CD4-positive, alpha-beta memory T cell (primary cell): ENCODE data around the gene CCNC. TPM values are rescaled to one million over a fixed set of nuclear protein-coding genes. Genes with fewer than 3 reads are reported as not detected.
A peak's percentile ranks its signal among the peaks of the same experiment; 100 is the strongest.

ENCODE experiments used
- CTCF ChIA-PET: fragments of 350-600 bp; sonication (Branson Sonifier 250); formaldehyde crosslinking; loops from one replicate; lab custom pipeline; 2021; ENCODE audit warnings: inconsistent platforms; ENCODE audit not compliant: partially characterized antibody; lab: Charles Lee
- POLR2A ChIA-PET: fragments of 350-600 bp; sonication (Branson Sonifier 250); formaldehyde crosslinking; loops from one replicate; lab custom pipeline; 2021; ENCODE audit not compliant: partially characterized antibody; lab: Charles Lee
- DNase-seq, 5 donors: peaks; one replicate each; pipeline versions ENCODE4 v3.0.0 to v3.0.0-alpha.2; 2020 to 2022; ENCODE audit warnings: mixed read lengths in 1 of 5
- H3K27ac ChIP-seq: one replicate; pipeline ENCODE4 v1.7.0; 2013; ENCODE audit warnings: low read depth, low read length
- H3K27me3 ChIP-seq: 2 replicates; pipeline ENCODE4 v1.7.0; 2013; ENCODE audit warnings: mild to moderate bottlenecking, low read length, moderate library complexity; ENCODE audit not compliant: insufficient read depth
- H3K36me3 ChIP-seq: 2 replicates; pipeline ENCODE4 v1.7.0; 2013; ENCODE audit warnings: mild to moderate bottlenecking, low read length, moderate library complexity; ENCODE audit not compliant: insufficient read depth
- H3K4me1 ChIP-seq: 2 replicates; pipeline ENCODE4 v1.7.0; 2013; ENCODE audit warnings: mild to moderate bottlenecking, low read length, moderate library complexity; ENCODE audit not compliant: insufficient read depth
- H3K4me3 ChIP-seq, 2 donors: one replicate each; pipeline ENCODE4 v1.7.0; 2013; ENCODE audit warnings: low read length in 2 of 2, mild to moderate bottlenecking in 1 of 2
- H3K9me3 ChIP-seq, 2 donors: one replicate each; pipeline ENCODE4 v1.7.0; 2013; ENCODE audit warnings: low read length in 2 of 2, control low read depth in 1 of 2; ENCODE audit not compliant: control insufficient read depth in 1 of 2
- H3K27ac Mint-ChIP-seq, 7 donors: one replicate each; pipeline ENCODE4 v1.8.0; 2020 to 2021; ENCODE audit warnings: mixed read lengths in 7 of 7, mild to moderate bottlenecking in 6 of 7, inconsistent platforms in 3 of 7, moderate library complexity in 3 of 7
- H3K27me3 Mint-ChIP-seq, 2 donors: one replicate each; pipeline ENCODE4 v1.8.0; 2020 to 2021; ENCODE audit warnings: mixed read lengths in 2 of 2
- H3K36me3 Mint-ChIP-seq, 2 donors: one replicate each; pipeline ENCODE4 v1.8.0; 2020 to 2021; ENCODE audit warnings: mixed read lengths in 2 of 2, inconsistent platforms in 1 of 2, mild to moderate bottlenecking in 1 of 2
- H3K4me1 Mint-ChIP-seq, 4 donors: one replicate each; pipeline ENCODE4 v1.8.0; 2020 to 2021; ENCODE audit warnings: mixed read lengths in 4 of 4, mild to moderate bottlenecking in 1 of 4
- H3K4me3 Mint-ChIP-seq, 8 donors: one replicate each; pipeline ENCODE4 v1.8.0; 2020 to 2021; ENCODE audit warnings: mixed read lengths in 8 of 8, mild to moderate bottlenecking in 7 of 8, moderate library complexity in 6 of 8, inconsistent platforms in 3 of 8
- H3K9me3 Mint-ChIP-seq, 8 donors: one replicate each; pipeline ENCODE4 v1.8.0; 2020 to 2021; ENCODE audit warnings: mixed read lengths in 8 of 8, mild to moderate bottlenecking in 5 of 8, inconsistent platforms in 3 of 8, moderate library complexity in 1 of 8
- intact Hi-C: fragments of 100-400 bp; cut with micrococcal nuclease; formaldehyde crosslinking; loops from one replicate; pipeline ENCODE4 v1.15.1; 2023
- polyA plus RNA-seq, 2 donors: library from polyadenylated mRNA; unstranded; fragments of 300-500 nt; fragmentation: Illumina TruSeq; gene quantifications; one replicate each; pipeline ENCODE4 v1.2.3, GENCODE V29; 2021
- total RNA-seq, 2 experiments: library from RNA; stranded (reverse); gene quantifications; one replicate each; pipeline ENCODE4 v1.2.3, GENCODE V29; 2021

Gene CCNC
- total and polyA plus RNA-seq, 4 experiments from 2014 or later, result 41.3 to 76.6 (median 44.5) TPM

- DNase-seq, result no peak
- H3K4me3 ChIP-seq, result no peak overlapping the region
- Mint-ChIP-seq H3K27ac (no peak overlapping the region), H3K4me1 (peaks cover 3 to 16% (median 8%) of the 10 kb centered on the region in 4 donors), H3K9me3 (peaks cover 0 to 4% (median 0%) of the 10 kb centered on the region in 8 donors), H3K36me3 (peaks cover 39 to 62% of the 10 kb centered on the region in 2 donors), H3K27me3 (no peaks in the 10 kb centered on the region), H3K4me3 (no peak overlapping the region)
- H3K36me3 ChIP-seq, result peaks cover 20% of the 10 kb centered on the region
- no peaks in the 10 kb centered on the region for H3K9me3 ChIP-seq
- ChIA-PET POLR2A (no interaction called here), CTCF (no interaction called here)
- intact Hi-C loops, result no loop called here
- no peaks in the 10 kb centered on the region for H3K4me1 ChIP-seq
- H3K27ac ChIP-seq, result no peak overlapping the region
- no peaks in the 10 kb centered on the region for H3K27me3 ChIP-seq
These were observed 18.3 kb downstream of the CCNC start for GRCh38 chr6:99550046-99550748.

GRCh38 chr6:99548706-99549105 is 19.8 kb downstream of the CCNC start:
- no peaks in the 10 kb centered on the region for H3K9me3 ChIP-seq
- H3K9me3 Mint-ChIP-seq, result no peaks in the 10 kb centered on the region
- peaks cover 19% of the 10 kb centered on the region for H3K36me3 ChIP-seq
- no peak for DNase-seq
- ChIA-PET POLR2A (no interaction called here), CTCF (no interaction called here)
- no peaks in the 10 kb centered on the region for H3K4me1 ChIP-seq
- intact Hi-C loops, result no loop called here
- no peak overlapping the region for H3K4me3 Mint-ChIP-seq
- no peaks in the 10 kb centered on the region for H3K27me3 ChIP-seq
- H3K4me3 ChIP-seq, result no peak overlapping the region
- H3K27me3 Mint-ChIP-seq, result no peaks in the 10 kb centered on the region
- no peak overlapping the region for H3K27ac ChIP-seq
- H3K4me1 Mint-ChIP-seq, result peaks cover 3 to 19% (median 8%) of the 10 kb centered on the region in 4 donors
- H3K36me3 Mint-ChIP-seq, result peaks cover 42 to 55% of the 10 kb centered on the region in 2 donors
- H3K27ac Mint-ChIP-seq, result no peak overlapping the region

- no peaks in the 10 kb centered on the region for H3K9me3 ChIP-seq
- H3K4me1 ChIP-seq, result no peaks in the 10 kb centered on the region
- ChIA-PET CTCF (interaction anchor here (1.0 to 1.3 kb wide), 3 partner anchors 16 to 27 kb away, joined by 3 to 4 read pairs (median 3); partner anchors contain the start of gene CCNC), POLR2A (interaction anchor here (0.6 kb wide), 1 partner anchor 9 kb away, joined by 3 read pairs; no protein-coding TSS in a partner anchor)
- Mint-ChIP-seq H3K27ac (peak overlapping the region in 2 of 7 donors; percentile 10 to 55), H3K4me1 (peaks cover 0 to 19% (median 7%) of the 10 kb centered on the region in 4 donors), H3K9me3 (no peaks in the 10 kb centered on the region), H3K36me3 (peaks cover 38 to 52% of the 10 kb centered on the region in 2 donors), H3K4me3 (no peak overlapping the region), H3K27me3 (no peaks in the 10 kb centered on the region)
- H3K27ac ChIP-seq, result no peak overlapping the region
- H3K27me3 ChIP-seq, result no peaks in the 10 kb centered on the region
- DNase-seq, result no peak
- intact Hi-C loops, result no loop called here
- H3K36me3 ChIP-seq, result peaks cover 19% of the 10 kb centered on the region
- no peak overlapping the region for H3K4me3 ChIP-seq
These were observed 20.9 kb downstream of the CCNC start for GRCh38 chr6:99547526-99547925.

- ChIA-PET CTCF (interaction anchor here (1.2 kb wide), 1 partner anchor 9 kb away, joined by 4 read pairs; no protein-coding TSS in a partner anchor), POLR2A (no interaction called here)
- Mint-ChIP-seq H3K27ac (peak overlapping the region in 3 of 7 donors; percentile 2 to 80 (median 69)), H3K4me1 (peaks cover 0 to 19% (median 7%) of the 10 kb centered on the region in 4 donors), H3K9me3 (no peaks in the 10 kb centered on the region), H3K4me3 (no peak overlapping the region), H3K27me3 (no peaks in the 10 kb centered on the region), H3K36me3 (peaks cover 38 to 62% of the 10 kb centered on the region in 2 donors)
- Histone ChIP-seq H3K4me3 (no peak overlapping the region), H3K36me3 (peaks cover 17% of the 10 kb centered on the region), H3K27ac (no peak overlapping the region), H3K27me3 (no peaks in the 10 kb centered on the region), H3K9me3 (no peaks in the 10 kb centered on the region), H3K4me1 (no peaks in the 10 kb centered on the region)
- no peak for DNase-seq
- intact Hi-C loops, result no loop called here
These were observed 23.0 kb downstream of the CCNC start for GRCh38 chr6:99545442-99545841.

GRCh38 chr6:99543968-99544367 is 24.5 kb downstream of the CCNC start:
- POLR2A ChIA-PET, result no interaction called here
- no peak overlapping the region for H3K27ac ChIP-seq
- H3K27me3 ChIP-seq, result no peaks in the 10 kb centered on the region
- H3K4me1 ChIP-seq, result no peaks in the 10 kb centered on the region
- H3K4me3 ChIP-seq, result no peak overlapping the region
- H3K9me3 ChIP-seq, result no peaks in the 10 kb centered on the region
- Mint-ChIP-seq H3K4me1 (peaks cover 0 to 19% (median 6%) of the 10 kb centered on the region in 4 donors), H3K27ac (peak overlapping the region in 1 of 7 donors; percentile 5), H3K27me3 (no peaks in the 10 kb centered on the region), H3K9me3 (no peaks in the 10 kb centered on the region), H3K4me3 (no peak overlapping the region), H3K36me3 (peaks cover 34 to 55% of the 10 kb centered on the region in 2 donors)
- intact Hi-C loops, result no loop called here
- peaks cover 13% of the 10 kb centered on the region for H3K36me3 ChIP-seq
- DNase-seq, result no peak
- CTCF ChIA-PET, result interaction anchor here (1.7 kb wide), 1 partner anchor 25 kb away, joined by 3 read pairs; no protein-coding TSS in a partner anchor

GRCh38 chr6:99530627-99531026 is 37.8 kb downstream of the CCNC start:
- Mint-ChIP-seq H3K4me3 (no peak overlapping the region), H3K4me1 (peaks cover 0 to 2% (median 0%) of the 10 kb centered on the region in 4 donors), H3K36me3 (peaks cover 11 to 12% of the 10 kb centered on the region in 2 donors), H3K9me3 (no peaks in the 10 kb centered on the region), H3K27ac (no peak overlapping the region), H3K27me3 (no peaks in the 10 kb centered on the region)
- Histone ChIP-seq H3K9me3 (no peaks in the 10 kb centered on the region), H3K4me3 (no peak overlapping the region), H3K4me1 (no peaks in the 10 kb centered on the region), H3K27me3 (no peaks in the 10 kb centered on the region), H3K27ac (no peak overlapping the region), H3K36me3 (peaks cover 3% of the 10 kb centered on the region)
- CTCF ChIA-PET, result interaction anchor here (0.8 to 1.2 kb wide), 3 partner anchors 9 to 96 kb away, joined by 3 to 7 read pairs (median 3); no protein-coding TSS in a partner anchor
- POLR2A ChIA-PET, result interaction anchor here (1.3 kb wide), 1 partner anchor 9 kb away, joined by 4 read pairs; no protein-coding TSS in a partner anchor
- intact Hi-C loops, result no loop called here
- DNase-seq, result no peak

- ChIA-PET POLR2A (interaction anchor here (1.1 kb wide), 1 partner anchor 46 kb away, joined by 3 read pairs; the partner anchor contains the start of gene CCNC), CTCF (interaction anchor here (0.9 to 2.1 kb wide), 7 partner anchors 10 to 223 kb away, joined by 3 to 5 read pairs (median 4); partner anchors contain the start of gene CCNC)
- peak overlapping the region in 3 of 8 donors; percentile 15 to 98 (median 43) for H3K4me3 Mint-ChIP-seq
- H3K27ac Mint-ChIP-seq, result peak overlapping the region in 2 of 7 donors; percentile 47 to 58
- Histone ChIP-seq H3K4me3 (no peak overlapping the region), H3K36me3 (no peaks in the 10 kb centered on the region), H3K27me3 (no peaks in the 10 kb centered on the region), H3K27ac (no peak overlapping the region), H3K4me1 (peaks cover 20% of the 10 kb centered on the region), H3K9me3 (no peaks in the 10 kb centered on the region)
- H3K36me3 Mint-ChIP-seq, result peaks cover 0 to 6% of the 10 kb centered on the region in 2 donors
- H3K27me3 Mint-ChIP-seq, result no peaks in the 10 kb centered on the region
- DNase-seq, result no peak
- no peaks in the 10 kb centered on the region for H3K9me3 Mint-ChIP-seq
- H3K4me1 Mint-ChIP-seq, result peaks cover 7 to 26% (median 21%) of the 10 kb centered on the region in 4 donors
- intact Hi-C loops, result loop anchor here (5.0 kb wide), 1 partner anchor 90 kb away; no protein-coding TSS in a partner anchor
These were observed 45.9 kb downstream of the CCNC start for GRCh38 chr6:99522531-99522930.
